ENCODE data around the gene DCTN2.
"Not testable (repeated sequence)": the region's sequence is repeated elsewhere in the genome, so short reads cannot be mapped to it uniquely, and the experiment has no call there.

DCTN2 gene

GRCh38 chr12:57576613-57577160 is 29.7 kb upstream of the DCTN2 start:
- no peak for DNase-seq (ENCODE audit: low read depth in 2 of 2)

- no peak for DNase-seq (ENCODE audit: low read depth in 2 of 2)
Measured at GRCh38 chr12:57575771-57576612, 29.0 kb upstream of the DCTN2 start.

DNA sequence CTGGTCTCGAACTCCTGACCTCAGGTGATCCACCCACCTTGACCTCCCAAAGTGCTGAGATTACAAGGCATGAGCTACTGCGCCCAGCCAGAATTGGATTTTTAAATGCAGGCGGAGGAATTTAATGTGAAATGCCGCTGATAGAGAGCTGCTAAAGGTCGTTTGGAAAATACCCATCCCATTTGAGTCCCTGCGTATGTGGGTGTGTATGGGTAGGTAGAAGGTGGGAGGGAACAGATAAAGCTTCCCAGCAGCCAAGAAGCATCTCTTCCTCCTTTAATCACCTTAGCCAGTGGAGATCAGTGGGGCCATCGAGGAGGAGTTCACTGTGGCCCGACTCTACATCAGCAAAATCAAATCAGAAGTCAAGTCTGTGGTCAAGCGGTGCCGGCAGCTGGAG is 27.8 kb upstream of the DCTN2 start:
- no peak for DNase-seq (ENCODE audit: low read depth in 2 of 2)

GRCh38 chr12:57571926-57572762 is 25.2 kb upstream of the DCTN2 start:
- no peak for DNase-seq (ENCODE audit: low read depth in 2 of 2)

- not testable (repeated sequence) for DNase-seq (ENCODE audit: low read depth in 2 of 2)
Measured at GRCh38 chr12:57570438-57570837, 23.4 kb upstream of the DCTN2 start.

GRCh38 chr12:57569858-57570257 is 22.9 kb upstream of the DCTN2 start:
- no peak for DNase-seq (ENCODE audit: low read depth in 2 of 2)

GRCh38 chr12:57568838-57569237 is 21.8 kb upstream of the DCTN2 start:
- DNase-seq (ENCODE audit: low read depth in 2 of 2) = no peak

DNA sequence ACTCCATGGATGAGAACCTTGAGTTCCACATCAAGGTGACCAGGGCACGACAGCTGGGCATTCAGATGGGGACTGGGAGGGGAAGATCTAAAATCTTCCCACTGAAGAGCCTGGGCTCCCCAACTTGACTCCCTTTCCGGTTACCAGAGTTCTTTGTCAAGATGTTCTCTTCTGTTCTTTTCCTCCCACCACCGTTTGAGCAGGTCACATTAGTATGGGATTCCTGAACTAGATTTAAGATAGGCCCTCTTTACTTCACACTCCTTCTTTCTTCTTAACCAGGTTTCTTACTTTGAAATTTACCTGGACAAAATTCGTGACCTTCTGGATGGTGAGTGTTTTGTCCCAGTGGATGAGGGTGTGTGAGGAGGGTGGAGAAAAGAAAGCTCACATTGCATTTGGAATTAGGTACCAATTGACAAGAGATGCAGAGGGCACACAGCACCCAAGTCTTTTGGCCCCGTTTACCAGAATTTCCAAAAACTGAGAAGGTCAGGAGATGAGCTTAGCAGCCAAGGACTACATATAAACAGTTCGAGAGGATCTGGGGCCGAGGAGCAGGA is 17.3 kb upstream of the DCTN2 start:
- no peak for DNase-seq (ENCODE audit: low read depth in 2 of 2)

GRCh38 chr12:57563358-57563757 is 16.4 kb upstream of the DCTN2 start:
- no peak for DNase-seq (ENCODE audit: low read depth in 2 of 2)

GRCh38 chr12:57561117-57561516 is 14.1 kb upstream of the DCTN2 start:
- DNase-seq (ENCODE audit: low read depth in 2 of 2) = not testable (repeated sequence)

DNA sequence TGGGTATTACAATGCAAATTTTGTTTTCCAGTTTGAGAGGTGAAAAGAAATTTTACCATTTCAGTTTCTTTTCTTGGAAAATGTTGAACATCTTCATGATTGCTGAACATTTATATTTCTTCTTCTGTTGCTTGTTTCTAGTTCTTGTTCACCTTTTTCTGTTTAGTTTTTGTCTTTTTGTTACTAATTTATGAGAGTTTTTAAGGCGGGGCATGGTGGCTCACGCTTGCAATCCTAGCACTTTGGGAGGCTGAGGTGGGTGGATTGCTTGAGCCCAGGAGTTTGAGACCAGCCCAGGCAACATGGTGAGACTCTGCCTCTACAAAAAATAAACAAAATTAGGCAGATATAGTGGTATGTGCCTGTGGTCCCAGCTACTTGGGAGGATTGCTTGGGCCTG is 13.5 kb upstream of the DCTN2 start:
- no peak for DNase-seq (ENCODE audit: low read depth in 2 of 2)

DNA sequence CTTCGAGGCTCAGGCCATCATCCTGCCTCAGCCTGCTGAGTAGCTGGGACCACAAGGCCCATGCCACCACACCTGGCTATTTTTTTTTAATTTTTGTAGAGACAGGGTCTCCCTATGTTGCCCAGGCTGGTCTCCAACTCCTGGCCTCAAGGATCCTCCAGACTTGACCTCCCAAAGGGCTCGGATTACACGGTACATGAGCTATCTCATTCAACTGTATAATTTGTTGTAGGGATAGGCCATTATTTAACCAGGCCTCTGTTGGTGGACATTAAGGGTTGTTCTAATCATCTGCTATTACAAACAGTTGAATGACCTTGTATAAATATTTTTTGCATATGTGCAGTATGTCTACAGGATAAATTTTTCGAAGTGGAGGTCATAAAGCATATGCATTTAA is 11.9 kb upstream of the DCTN2 start:
- DNase-seq (ENCODE audit: low read depth in 2 of 2) = no peak

DNA sequence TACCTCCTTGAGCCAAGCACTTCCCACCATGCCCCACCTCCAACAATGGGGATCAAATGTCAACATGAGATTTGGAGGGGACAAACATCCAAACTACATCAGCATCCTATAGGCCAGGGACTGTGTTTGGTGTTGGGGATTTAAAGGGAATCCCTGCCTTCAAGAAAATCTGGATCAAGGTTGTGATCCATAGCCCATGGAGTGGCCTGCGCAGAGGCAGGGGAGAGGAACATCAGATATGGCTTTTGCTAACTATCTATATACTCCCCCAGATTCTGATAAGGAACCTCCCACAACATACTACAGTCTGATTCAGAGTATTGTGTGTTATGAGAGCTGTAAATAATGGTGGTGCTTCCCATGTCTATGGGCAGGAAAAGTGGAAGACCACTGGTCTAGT is 7.9 kb upstream of the DCTN2 start:
- DNase-seq (ENCODE audit: low read depth in 2 of 2) = no peak

- DNase-seq (ENCODE audit: low read depth in 2 of 2) = no peak
Measured at GRCh38 chr12:57554453-57554852, 7.5 kb upstream of the DCTN2 start.

- no peak for DNase-seq (ENCODE audit: low read depth in 2 of 2)
Measured at GRCh38 chr12:57553343-57554202, 6.6 kb upstream of the DCTN2 start.

DNA sequence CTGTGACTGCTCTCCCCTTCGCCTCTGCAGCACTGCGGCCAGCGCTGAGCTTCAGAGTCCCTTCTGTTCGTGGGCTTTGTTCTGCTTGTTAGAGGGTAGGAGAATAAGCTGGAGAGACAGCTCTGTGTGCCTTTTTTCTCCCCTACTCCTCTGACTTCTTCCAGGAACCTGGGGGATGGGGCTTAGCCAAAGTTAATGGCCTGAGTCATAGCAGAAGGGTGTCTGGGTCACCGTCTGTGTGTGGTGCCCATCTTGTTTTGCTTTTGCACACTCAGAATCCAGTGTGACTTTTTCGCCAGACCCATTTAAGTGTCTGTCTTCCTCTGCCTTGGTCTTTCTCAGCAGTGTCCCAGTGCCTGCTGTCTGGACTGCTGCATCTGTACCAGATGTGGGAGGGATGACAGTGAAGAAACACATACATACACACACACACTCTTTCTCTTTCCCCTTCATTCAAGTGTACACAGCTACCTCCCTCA is 5.9 kb upstream of the DCTN2 start:
- DNase-seq (ENCODE audit: low read depth in 2 of 2) = no peak

DNA sequence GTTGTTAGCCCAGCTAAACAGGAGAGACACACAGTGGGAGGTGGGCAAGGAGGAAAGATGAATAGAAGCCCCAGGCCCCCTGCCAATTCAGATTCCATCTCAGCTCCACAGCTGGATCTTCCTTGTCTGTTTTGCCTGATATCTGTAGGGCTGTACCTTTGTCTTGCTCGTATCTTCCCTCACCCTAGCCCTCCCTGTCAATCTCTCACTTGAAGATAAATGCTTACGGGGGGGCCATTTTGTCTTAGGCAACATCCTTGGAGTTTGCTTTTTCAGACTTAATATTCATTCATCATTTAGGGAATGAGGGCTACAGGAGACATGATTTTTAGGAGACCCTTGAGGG is 5.3 kb upstream of the DCTN2 start:
- no peak for DNase-seq (ENCODE audit: low read depth in 2 of 2)

GRCh38 chr12:57551637-57552305 is 4.8 kb upstream of the DCTN2 start:
- DNase-seq (ENCODE audit: low read depth in 2 of 2) = no peak

DNA sequence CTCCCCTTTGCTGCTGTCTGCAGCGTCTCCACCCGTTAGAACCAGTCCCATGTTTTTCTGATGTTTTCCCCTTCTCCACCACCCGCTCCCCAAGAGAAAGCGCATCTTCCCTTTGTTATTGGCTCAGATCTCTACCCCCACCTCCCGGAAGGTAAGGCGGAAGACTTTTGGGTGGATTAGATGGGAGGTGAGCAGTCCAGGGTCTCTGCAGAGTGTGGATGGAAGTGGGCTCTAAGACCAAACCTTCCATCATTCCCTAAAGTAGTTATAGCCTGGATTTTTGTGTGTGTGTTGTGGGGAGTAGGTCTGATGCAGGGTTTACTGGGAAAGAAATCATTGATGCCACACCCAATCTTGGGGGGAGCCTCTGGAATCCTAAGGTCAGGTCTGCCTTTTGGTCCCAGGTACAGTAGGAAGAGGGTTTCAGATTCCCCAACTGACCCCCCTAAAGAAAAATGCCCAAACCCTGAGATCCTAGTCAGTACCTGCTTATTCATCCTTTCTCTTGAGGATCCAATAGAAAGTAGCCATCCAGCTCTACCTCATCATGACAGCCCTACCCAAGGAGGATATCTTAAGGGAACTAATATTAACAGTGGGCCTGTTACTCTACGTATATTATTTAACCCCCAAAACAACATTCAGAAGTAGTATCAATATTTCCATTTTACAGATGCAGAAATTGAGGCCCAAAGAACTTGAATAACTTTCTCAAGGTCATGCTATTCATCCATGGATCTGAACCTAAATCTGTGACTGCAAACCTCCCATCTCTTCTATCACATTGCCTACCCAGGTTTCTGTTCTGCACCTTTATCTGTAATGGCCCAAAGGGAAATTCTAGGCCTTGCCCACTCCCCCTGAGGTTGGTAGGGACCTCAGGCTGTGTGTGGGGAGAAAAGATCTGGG is 3.9 kb upstream of the DCTN2 start:
- DNase-seq (ENCODE audit: low read depth in 2 of 2) = no peak
